Measurements from ENCODE around the gene ZNF536.
"Not testable (repeated sequence)": the region's sequence is repeated elsewhere in the genome, so short reads cannot be mapped to it uniquely, and the experiment has no call there.

ZNF536 gene

GRCh38 chr19:30411714-30412113, 39.5 kb downstream of the ZNF536 start:
- DNase-seq (ENCODE audit: extremely low read depth, low read depth) = no peak
- H3K4me3 ChIP-seq (replicated peaks; ENCODE audit: low read depth, low read length) = no peak overlapping the region
- TF ChIP-seq CTCF (IDR thresholded peaks at IDR 0.05; ENCODE audit: low read depth, low read length, missing control alignments) = no peak

GRCh38 chr19:30416375-30416774, 44.2 kb downstream of the ZNF536 start:
- no peak for DNase-seq (ENCODE audit: extremely low read depth, low read depth)
- no peak for TF ChIP-seq CTCF (IDR thresholded peaks at IDR 0.05; ENCODE audit: low read depth, low read length, missing control alignments)
- no peak overlapping the region for H3K4me3 ChIP-seq (replicated peaks; ENCODE audit: low read depth, low read length)

- not testable (repeated sequence) for DNase-seq (ENCODE audit: extremely low read depth, low read depth)
Observed at GRCh38 chr19:30417166-30417565, 45.0 kb downstream of the ZNF536 start.

GRCh38 chr19:30419568-30420180, 47.5 kb downstream of the ZNF536 start:
- no peak for TF ChIP-seq CTCF (IDR thresholded peaks at IDR 0.05; ENCODE audit: low read depth, low read length, missing control alignments)
- H3K4me3 ChIP-seq (replicated peaks; ENCODE audit: low read depth, low read length) = no peak overlapping the region
- DNase-seq (ENCODE audit: extremely low read depth, low read depth) = no peak

More at GRCh38 chr19:30417166-30417565, 45.0 kb downstream of the ZNF536 start:
- H3K4me3 ChIP-seq (replicated peaks; ENCODE audit: low read depth, low read length) = not testable (repeated sequence)

- no peak for DNase-seq (ENCODE audit: extremely low read depth, low read depth)
- no peak overlapping the region for H3K4me3 ChIP-seq (replicated peaks; ENCODE audit: low read depth, low read length)
- no peak for TF ChIP-seq CTCF (IDR thresholded peaks at IDR 0.05; ENCODE audit: low read depth, low read length, missing control alignments)
Observed at GRCh38 chr19:30420316-30420715, 48.1 kb downstream of the ZNF536 start.

- DNase-seq (ENCODE audit: extremely low read depth, low read depth) = no peak
- TF ChIP-seq CTCF (IDR thresholded peaks at IDR 0.05; ENCODE audit: low read depth, low read length, missing control alignments) = no peak
- no peak overlapping the region for H3K4me3 ChIP-seq (replicated peaks; ENCODE audit: low read depth, low read length)
Observed at GRCh38 chr19:30420881-30421280, 48.7 kb downstream of the ZNF536 start.

- H3K4me3 ChIP-seq (replicated peaks; ENCODE audit: low read depth, low read length) = no peak overlapping the region
- no peak for DNase-seq (ENCODE audit: extremely low read depth, low read depth)
- TF ChIP-seq CTCF (IDR thresholded peaks at IDR 0.05; ENCODE audit: low read depth, low read length, missing control alignments) = no peak
Observed at GRCh38 chr19:30421571-30421970, 49.4 kb downstream of the ZNF536 start.

Measured in HFF-Myc (cell line).